Hematopoietic multipotent progenitor cell treated with erythropoietin and hydrocortisone succinate and interleukin-3 and kit ligand, for 15 days (in vitro differentiated cells): Measurements from ENCODE around the gene MAN1A1.
A peak's percentile ranks its signal among the peaks of the same experiment; 100 is the strongest.
"Not testable (repeated sequence)": the region's sequence is repeated elsewhere in the genome, so short reads cannot be mapped to it uniquely, and the experiment has no call there.

ENCODE experiments used
- DNase-seq: peaks from one replicate; pipeline ENCODE4 v3.0.0-alpha.2; 2015; ENCODE audit warnings: low spot score

The MAN1A1 gene

GRCh38 chr6:119349361-119350201 lies at the start of gene MAN1A1:
MAN1A1 (minus strand) TSS chr6:119349761; CDS start chr6:119349065, 696 bp downstream.
- DNase-seq = peak; percentile 89

- DNase-seq = no peak
Observed at GRCh38 chr6:119395192-119395591, 45.6 kb upstream of the MAN1A1 start.

GRCh38 chr6:119390247-119390793 lies 40.8 kb upstream of the MAN1A1 start:
- no peak for DNase-seq

- DNase-seq = no peak
Observed at GRCh38 chr6:119385994-119386393, 36.4 kb upstream of the MAN1A1 start.

- no peak for DNase-seq
Observed at GRCh38 chr6:119384444-119384843, 34.9 kb upstream of the MAN1A1 start.

- peak; percentile 15 for DNase-seq
Observed at GRCh38 chr6:119379809-119380208, 30.2 kb upstream of the MAN1A1 start.

GRCh38 chr6:119377043-119377442 lies 27.5 kb upstream of the MAN1A1 start:
- not testable (repeated sequence) for DNase-seq

GRCh38 chr6:119370080-119370479 lies 20.5 kb upstream of the MAN1A1 start:
- no peak for DNase-seq

GRCh38 chr6:119368921-119369320 lies 19.4 kb upstream of the MAN1A1 start:
- no peak for DNase-seq

GRCh38 chr6:119361209-119361608 lies 11.6 kb upstream of the MAN1A1 start:
- no peak for DNase-seq

GRCh38 chr6:119360262-119360915 lies 10.8 kb upstream of the MAN1A1 start:
- no peak for DNase-seq

- no peak for DNase-seq
Observed at GRCh38 chr6:119355890-119356289, 6.3 kb upstream of the MAN1A1 start.

GRCh38 chr6:119355157-119355556 lies 5.6 kb upstream of the MAN1A1 start:
- no peak for DNase-seq

- no peak for DNase-seq
Observed at GRCh38 chr6:119353696-119354095, 4.1 kb upstream of the MAN1A1 start.

GRCh38 chr6:119352001-119352400 lies 2.4 kb upstream of the MAN1A1 start:
- peak; percentile 29 for DNase-seq

GRCh38 chr6:119350952-119351372 lies 1.4 kb upstream of the MAN1A1 start:
- DNase-seq = peak; percentile 73

GRCh38 chr6:119350202-119350951 lies 816 bp upstream of the MAN1A1 start:
- DNase-seq = peak; percentile 67

GRCh38 chr6:119348748-119349360 lies 707 bp downstream of the MAN1A1 start:
- no peak for DNase-seq

GRCh38 chr6:119348096-119348747 lies 1.3 kb downstream of the MAN1A1 start:
- peak; percentile 35 for DNase-seq

- peak; percentile 63 for DNase-seq
Observed at GRCh38 chr6:119347466-119348095, 2.0 kb downstream of the MAN1A1 start.

GRCh38 chr6:119346936-119347335 lies 2.6 kb downstream of the MAN1A1 start:
- peak; percentile 25 for DNase-seq
